ENCODE results near the gene GBF1.

- TF ChIP-seq CTCF (conservative IDR thresholded peaks at IDR 0.05) (no peak), EZH2 (IDR thresholded peaks at IDR 0.05; ENCODE audit: low read depth) (no peak)
Observed at GRCh38 chr10:102384606-102385429, 139.5 kb downstream of the GBF1 start.
